ENCODE measurements around the gene ACKR2.

Gene ACKR2

DNA sequence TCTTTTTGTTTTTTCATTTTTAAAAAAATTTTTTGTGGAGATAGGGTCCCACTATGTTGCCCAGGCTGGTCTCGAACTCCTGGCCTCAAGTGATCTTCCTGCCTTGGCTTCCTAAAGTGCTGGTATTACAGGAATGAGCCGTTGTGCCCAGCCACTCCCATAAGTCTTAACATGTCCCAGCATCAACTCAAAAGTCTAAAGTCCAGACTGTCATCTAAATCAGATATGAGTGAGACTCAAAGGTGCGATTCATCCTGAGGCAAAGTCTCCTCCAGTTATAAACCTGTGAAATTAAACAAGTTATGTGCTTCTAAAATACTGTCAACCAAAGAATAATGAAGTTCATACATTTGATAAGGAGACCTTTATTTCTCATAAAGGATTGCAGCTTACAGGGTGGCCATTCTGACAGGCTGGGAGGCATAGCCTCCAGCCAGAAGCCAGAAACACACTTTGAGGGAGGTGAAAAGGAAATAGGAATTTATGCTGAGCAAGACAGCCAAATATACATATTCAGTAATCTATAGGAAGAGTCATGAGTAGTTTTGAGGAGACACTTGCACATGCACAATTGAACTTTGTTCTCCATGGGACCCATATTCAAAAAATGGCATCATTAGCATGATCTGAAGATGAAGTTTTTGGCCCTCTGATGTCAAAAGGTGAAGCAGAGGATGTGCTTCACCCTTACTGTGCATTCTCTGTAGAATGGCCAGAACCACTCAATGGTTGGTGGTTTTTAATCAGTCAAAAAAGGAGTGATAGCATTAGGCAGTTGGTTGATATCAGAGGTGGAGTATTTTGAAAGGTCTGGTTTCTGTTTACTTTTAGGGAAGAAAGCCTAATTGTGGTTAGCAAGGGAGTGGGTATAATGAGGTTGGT lies 85.7 kb downstream of the ACKR2 start:
- no peak for TF ChIP-seq Cebpa-rat (IDR thresholded peaks at IDR 0.05)
- no peaks in the 10 kb centered on the region for H3K36me3 ChIP-seq

DNA sequence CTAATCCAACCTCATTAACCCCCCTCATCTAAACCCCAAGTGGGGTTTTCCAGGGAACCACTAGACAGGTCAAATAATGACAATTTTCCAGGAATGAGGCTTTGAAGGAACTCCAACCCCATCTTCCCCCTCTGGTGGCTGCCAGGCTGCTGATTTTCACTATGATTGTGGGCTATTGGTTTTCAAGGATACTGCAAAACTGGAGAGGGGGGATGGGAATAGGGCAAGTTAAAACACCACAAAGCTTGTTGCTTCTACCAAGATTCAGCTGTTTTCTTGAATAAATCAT lies 86.3 kb downstream of the ACKR2 start:
- Histone ChIP-seq H4K20me1 (no peaks in the 10 kb centered on the region), H3K4me3 (no peak overlapping the region), H3K27me3 (no peaks in the 10 kb centered on the region), H3K27ac (no peak overlapping the region), H3K9ac (no peak overlapping the region), H3K36me3 (no peaks in the 10 kb centered on the region), H3K9me3 (replicated peaks in 1 of 11) (peaks cover 0 to 7% (median 0%) of the 10 kb centered on the region in 11 experiments; a peak in 3 of 22 replicates), H3K4me1 (no peaks in the 10 kb centered on the region), H3K4me2 (no peak overlapping the region)
- no peak for TF ChIP-seq Cebpa-rat (IDR thresholded peaks at IDR 0.05)

More for the DNA sequence above, 85.7 kb downstream of the ACKR2 start:
- no peak overlapping the region for H3K4me2 ChIP-seq
- no peaks in the 10 kb centered on the region for H4K20me1 ChIP-seq
- H3K9ac ChIP-seq, result no peak overlapping the region
- no peak overlapping the region for H3K27ac ChIP-seq
- no peaks in the 10 kb centered on the region for H3K4me1 ChIP-seq
- no peak overlapping the region for H3K4me3 ChIP-seq
- H3K27me3 ChIP-seq, result no peaks in the 10 kb centered on the region
- peaks cover 0 to 7% (median 0%) of the 10 kb centered on the region in 11 experiments; a peak in 3 of 22 replicates for H3K9me3 ChIP-seq (replicated peaks in 1 of 11)

DNA sequence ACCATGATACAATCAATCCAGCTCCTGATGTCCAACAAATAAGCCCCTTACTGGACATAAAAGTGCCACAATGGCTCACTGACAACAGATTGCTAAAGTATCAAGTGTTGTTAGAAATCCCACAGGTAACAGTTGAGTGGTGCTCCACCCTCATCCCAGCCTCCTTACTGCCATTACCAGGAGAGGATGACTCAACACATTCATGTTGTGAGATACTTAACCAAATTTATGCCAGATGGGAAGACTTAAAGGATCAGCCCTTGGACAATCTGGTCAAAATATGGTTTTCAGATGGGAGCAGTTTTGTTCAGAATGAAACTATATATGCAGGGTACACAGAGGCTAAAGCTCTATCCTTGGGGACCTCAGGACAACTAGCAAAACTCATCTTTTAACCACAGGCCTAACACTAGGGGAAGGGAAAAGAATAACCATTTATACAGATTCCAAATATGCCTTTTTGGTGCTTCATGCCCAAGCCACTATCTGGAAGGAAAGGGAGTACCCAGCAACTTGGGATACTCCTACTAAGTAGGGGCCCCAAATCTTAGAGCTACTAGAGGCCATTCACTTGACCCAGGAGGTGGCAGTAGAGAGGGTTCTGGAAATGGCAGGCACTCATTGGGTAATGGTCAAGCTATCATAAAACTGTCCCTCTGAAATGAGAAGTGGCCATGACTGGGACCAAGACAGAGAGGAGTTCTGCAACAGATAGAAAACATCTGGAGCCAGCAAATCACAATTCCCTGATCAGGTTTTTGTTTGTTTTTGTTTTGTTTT lies 89.8 kb downstream of the ACKR2 start:
- H3K4me2 ChIP-seq, result no peak overlapping the region
- TF ChIP-seq Cebpa-rat (IDR thresholded peaks at IDR 0.05), result no peak
- H3K9ac ChIP-seq, result no peak overlapping the region
- H3K4me1 ChIP-seq, result no peaks in the 10 kb centered on the region
- no peaks in the 10 kb centered on the region for H4K20me1 ChIP-seq
- H3K27ac ChIP-seq, result no peak overlapping the region
- no peaks in the 10 kb centered on the region for H3K36me3 ChIP-seq
- H3K4me3 ChIP-seq, result no peak overlapping the region
- H3K9me3 ChIP-seq (replicated peaks in 1 of 11), result peaks cover 3 to 18% (median 10%) of the 10 kb centered on the region in 11 experiments; a peak in 14 of 22 replicates
- H3K27me3 ChIP-seq, result no peaks in the 10 kb centered on the region

DNA sequence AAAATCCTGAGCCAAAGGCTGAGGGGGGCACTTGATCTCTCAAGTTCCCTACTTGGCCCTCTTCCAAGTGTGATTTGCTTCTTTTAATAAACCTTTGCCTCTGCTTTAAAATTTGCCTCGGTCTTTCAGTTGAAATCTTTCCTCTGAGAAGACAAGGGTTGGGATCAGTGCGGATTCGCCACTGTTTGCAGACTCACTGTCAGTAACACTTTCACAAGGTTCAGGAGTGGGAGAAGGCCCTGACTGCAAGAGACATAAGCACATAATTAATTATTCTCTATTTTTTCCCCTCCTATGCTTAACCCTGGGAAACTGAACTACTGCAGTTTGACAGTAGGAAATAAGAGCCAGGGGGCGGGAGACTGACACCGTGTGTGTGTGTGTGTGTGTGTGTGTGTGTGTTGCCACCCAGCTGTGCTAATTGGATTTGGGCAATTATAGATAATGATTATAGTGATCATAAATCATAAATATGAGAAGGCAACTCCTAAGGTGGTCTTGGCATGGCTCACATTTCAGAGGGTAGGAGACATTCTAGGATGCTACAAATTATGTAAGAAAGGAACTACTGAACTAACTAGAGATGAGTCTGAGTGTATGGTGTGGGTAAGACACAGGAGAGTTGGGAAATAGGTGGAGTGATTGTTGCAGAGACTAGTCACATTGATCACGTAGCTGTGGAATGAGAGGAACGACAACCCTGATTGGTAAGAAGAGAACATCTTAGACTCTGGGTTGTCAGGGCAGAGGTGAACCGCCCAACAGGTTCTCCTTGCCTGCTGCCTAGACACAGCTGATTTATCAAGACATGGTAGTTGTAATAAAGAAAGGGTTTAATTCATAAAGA lies 91.2 kb downstream of the ACKR2 start:
- Histone ChIP-seq H3K4me1 (no peaks in the 10 kb centered on the region), H3K4me3 (no peak overlapping the region), H4K20me1 (no peaks in the 10 kb centered on the region), H3K27ac (no peak overlapping the region), H3K9ac (no peak overlapping the region), H3K27me3 (peaks cover 0 to 6% (median 2%) of the 10 kb centered on the region in 11 experiments; a peak in 8 of 22 replicates), H3K9me3 (replicated peaks in 1 of 11) (peaks cover 14 to 30% (median 24%) of the 10 kb centered on the region in 11 experiments; a peak in 21 of 22 replicates), H3K36me3 (no peaks in the 10 kb centered on the region), H3K4me2 (no peak overlapping the region)
- TF ChIP-seq Cebpa-rat (IDR thresholded peaks at IDR 0.05), result no peak

DNA sequence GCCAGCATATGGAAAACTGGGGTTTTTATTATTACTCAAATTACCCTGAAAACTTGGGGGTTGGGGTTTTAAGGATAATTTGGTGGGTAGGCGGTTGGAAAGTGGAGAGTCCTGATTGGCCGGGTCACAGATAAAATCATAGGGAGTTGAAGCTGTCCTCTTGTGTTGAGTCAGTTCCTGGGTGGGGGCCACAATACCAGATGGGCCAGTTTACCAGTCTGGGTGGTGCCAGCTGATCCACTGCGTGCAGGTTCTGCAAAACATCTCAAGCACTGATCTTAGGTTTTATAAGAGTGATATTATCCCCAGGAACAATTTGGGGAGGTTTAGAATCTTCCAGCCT lies 91.8 kb downstream of the ACKR2 start:
- TF ChIP-seq Cebpa-rat (IDR thresholded peaks at IDR 0.05), result no peak
- Histone ChIP-seq H3K36me3 (no peaks in the 10 kb centered on the region), H3K4me2 (no peak overlapping the region), H3K27ac (no peak overlapping the region), H3K27me3 (peaks cover 0 to 12% (median 8%) of the 10 kb centered on the region in 11 experiments; a peak in 13 of 22 replicates), H3K4me1 (no peaks in the 10 kb centered on the region), H3K4me3 (no peak overlapping the region), H4K20me1 (no peaks in the 10 kb centered on the region), H3K9ac (no peak overlapping the region), H3K9me3 (replicated peaks in 1 of 11) (peaks cover 20 to 36% (median 30%) of the 10 kb centered on the region in 11 experiments)

DNA sequence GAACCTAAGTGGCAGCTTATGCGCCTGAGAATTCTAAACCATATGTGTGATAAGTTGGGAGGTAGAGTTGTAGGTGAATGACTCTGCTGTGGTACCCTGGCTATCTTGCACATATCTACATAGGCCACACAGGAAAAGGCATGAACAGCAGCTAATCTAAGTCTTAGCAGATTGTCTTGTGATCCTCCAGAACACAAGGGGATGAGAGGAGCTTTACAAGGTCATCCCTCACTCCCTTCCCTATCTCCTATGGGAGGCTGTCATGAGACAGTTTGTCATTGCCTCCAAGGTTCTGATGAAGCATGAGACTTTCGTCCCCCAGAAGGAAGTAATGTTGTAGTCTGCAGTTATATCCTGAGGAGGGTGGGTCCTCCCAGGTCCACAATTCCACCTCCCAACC lies 93.0 kb downstream of the ACKR2 start:
- Histone ChIP-seq H3K27me3 (peaks cover 0 to 22% (median 19%) of the 10 kb centered on the region in 11 experiments; a peak in 15 of 22 replicates), H3K9me3 (replicated peaks in 1 of 11) (peaks cover 29 to 45% (median 41%) of the 10 kb centered on the region in 11 experiments), H4K20me1 (no peaks in the 10 kb centered on the region), H3K4me1 (no peaks in the 10 kb centered on the region), H3K36me3 (no peaks in the 10 kb centered on the region), H3K9ac (no peak overlapping the region), H3K4me3 (no peak overlapping the region), H3K4me2 (no peak overlapping the region), H3K27ac (no peak overlapping the region)
- TF ChIP-seq Cebpa-rat (IDR thresholded peaks at IDR 0.05), result no peak

DNA sequence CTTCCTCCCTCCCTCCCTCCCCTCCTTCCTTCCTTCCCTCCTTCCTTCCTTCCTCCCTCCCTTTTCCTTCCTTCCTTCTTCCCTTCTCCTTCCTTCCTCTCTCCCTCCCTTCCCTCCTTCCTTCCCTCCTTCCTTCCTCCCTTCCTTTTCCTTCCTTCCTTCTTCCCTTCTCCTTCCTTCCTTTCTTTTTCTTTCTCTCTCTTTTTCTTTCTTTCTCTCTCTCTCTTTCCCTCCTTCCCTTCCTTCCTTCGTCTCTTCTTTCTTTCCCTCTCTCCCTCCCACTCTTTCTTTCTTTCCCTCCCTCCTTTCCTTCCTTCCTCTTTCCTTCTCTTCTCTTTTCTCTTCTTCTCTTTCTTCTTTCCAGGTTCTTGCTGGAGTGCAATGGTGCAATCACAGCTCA lies 94.8 kb downstream of the ACKR2 start:
- Histone ChIP-seq H3K27ac (no peak overlapping the region), H3K4me3 (no peak overlapping the region), H3K9me3 (replicated peaks in 1 of 11) (peaks cover 32 to 55% (median 42%) of the 10 kb centered on the region in 11 experiments), H3K27me3 (peaks cover 0 to 25% (median 20%) of the 10 kb centered on the region in 11 experiments; a peak in 15 of 22 replicates), H3K9ac (no peak overlapping the region), H4K20me1 (no peaks in the 10 kb centered on the region), H3K4me1 (no peaks in the 10 kb centered on the region), H3K4me2 (no peak overlapping the region), H3K36me3 (no peaks in the 10 kb centered on the region)
- TF ChIP-seq Cebpa-rat (IDR thresholded peaks at IDR 0.05), result no peak

DNA sequence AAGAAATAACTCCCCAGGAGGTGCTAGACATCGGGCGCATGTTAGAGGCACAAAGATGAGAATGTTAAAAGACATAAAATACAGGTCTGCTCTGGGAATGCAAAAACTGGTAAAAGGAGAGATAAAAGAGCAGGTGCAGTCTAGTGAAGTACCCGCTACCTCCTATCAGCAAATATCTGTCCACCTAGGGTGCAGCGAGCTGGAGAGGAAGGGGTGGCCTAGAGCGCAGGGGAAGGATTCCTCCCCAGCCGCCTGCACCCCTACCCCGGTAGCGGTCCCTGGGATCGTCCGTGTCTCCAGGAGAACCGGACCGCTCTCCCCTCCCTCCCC lies 96.5 kb downstream of the ACKR2 start:
- H3K36me3 ChIP-seq, result no peaks in the 10 kb centered on the region
- TF ChIP-seq Cebpa-rat (IDR thresholded peaks at IDR 0.05), result no peak
- no peaks in the 10 kb centered on the region for H3K4me1 ChIP-seq
- H3K27ac ChIP-seq, result no peak overlapping the region
- H3K27me3 ChIP-seq, result peaks cover 0 to 25% (median 20%) of the 10 kb centered on the region in 11 experiments; a peak in 15 of 22 replicates
- peaks cover 45 to 68% (median 54%) of the 10 kb centered on the region in 11 experiments for H3K9me3 ChIP-seq (replicated peaks in 1 of 11)
- H3K4me2 ChIP-seq, result no peak overlapping the region
- H3K4me3 ChIP-seq, result 0 out of 20 replicates have a peak overlapping the region, but pooled peaks of 1 of the 10 experiments have one; percentile 11
- no peak overlapping the region for H3K9ac ChIP-seq
- H4K20me1 ChIP-seq, result no peaks in the 10 kb centered on the region
